Mesothelial cell of epicardium (in vitro differentiated cells): ENCODE results near the gene KAZN. TPM values are rescaled to one million over a fixed set of nuclear protein-coding genes. Genes with fewer than 3 reads are reported as not detected.

Experiments
- DNase-seq, 2 experiments: peaks; one replicate each; pipeline ENCODE4 v3.0.0; 2021; ENCODE audit warnings: low spot score in 2 of 2; ENCODE audit not compliant: unreplicated experiment in 2 of 2
- H3K27ac Mint-ChIP-seq: 2 replicates; pipeline ENCODE4 v1.8.0; 2021; ENCODE audit warnings: mixed read lengths
- H3K27me3 Mint-ChIP-seq: 2 replicates; pipeline ENCODE4 v1.8.0; 2021; ENCODE audit warnings: low read depth, mixed read lengths
- H3K36me3 Mint-ChIP-seq: 2 replicates; pipeline ENCODE4 v1.8.0; 2021; ENCODE audit warnings: mixed read lengths
- H3K4me1 Mint-ChIP-seq: 2 replicates; pipeline ENCODE4 v1.8.0; 2021; ENCODE audit warnings: mixed read lengths
- H3K4me3 Mint-ChIP-seq: 2 replicates; pipeline ENCODE4 v1.8.0; 2021; ENCODE audit warnings: mild to moderate bottlenecking, moderate library complexity, mixed read lengths
- H3K9me3 Mint-ChIP-seq: 2 replicates; pipeline ENCODE4 v1.8.0; 2021; ENCODE audit warnings: mixed read lengths
- total RNA-seq: library from RNA; stranded (reverse); gene quantifications from 3 replicates; pipeline ENCODE4 v1.2.1, GENCODE V29; 2021
- TF ChIP-seq, protein P1 (sequence below): fragments of 200-600 bp; sonication (generic); IDR thresholded peaks from one replicate; pipeline ENCODE4 v1.5.0; 2021; ENCODE audit warnings: antibody characterized with exemption; ENCODE audit not compliant: unreplicated experiment

Gene KAZN
- total RNA-seq, 1 donor from 2014 or later, result 38.4 TPM

DNA sequence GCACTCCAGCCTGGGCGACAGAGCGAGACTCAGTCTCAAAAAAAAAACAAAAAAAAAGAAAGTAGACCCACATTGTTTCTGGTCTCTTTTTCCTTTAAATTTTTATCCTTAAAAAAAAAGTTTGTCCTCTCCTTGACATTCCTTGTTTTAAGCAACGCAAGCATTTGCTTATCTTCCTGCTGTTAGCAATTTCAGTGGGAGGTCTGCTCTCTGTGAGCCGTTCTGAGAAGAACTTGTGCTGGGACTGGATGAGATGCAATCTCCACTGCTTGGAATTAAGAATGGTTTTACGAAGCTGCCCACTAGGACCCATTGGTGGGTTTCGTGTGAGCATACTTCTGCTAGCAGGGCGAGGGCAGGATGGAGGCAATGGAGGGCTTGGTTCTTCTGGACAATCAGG lies 329.9 kb downstream of the KAZN start:
- DNase-seq, result no peak
- Mint-ChIP-seq H3K27me3 (peaks cover 1% of the 10 kb centered on the region), H3K9me3 (no peaks in the 10 kb centered on the region), H3K4me1 (peaks cover 64% of the 10 kb centered on the region), H3K27ac (peak overlapping the region; percentile 88), H3K36me3 (no peaks in the 10 kb centered on the region), H3K4me3 (no peak overlapping the region)
- TF ChIP-seq, protein P1, sequence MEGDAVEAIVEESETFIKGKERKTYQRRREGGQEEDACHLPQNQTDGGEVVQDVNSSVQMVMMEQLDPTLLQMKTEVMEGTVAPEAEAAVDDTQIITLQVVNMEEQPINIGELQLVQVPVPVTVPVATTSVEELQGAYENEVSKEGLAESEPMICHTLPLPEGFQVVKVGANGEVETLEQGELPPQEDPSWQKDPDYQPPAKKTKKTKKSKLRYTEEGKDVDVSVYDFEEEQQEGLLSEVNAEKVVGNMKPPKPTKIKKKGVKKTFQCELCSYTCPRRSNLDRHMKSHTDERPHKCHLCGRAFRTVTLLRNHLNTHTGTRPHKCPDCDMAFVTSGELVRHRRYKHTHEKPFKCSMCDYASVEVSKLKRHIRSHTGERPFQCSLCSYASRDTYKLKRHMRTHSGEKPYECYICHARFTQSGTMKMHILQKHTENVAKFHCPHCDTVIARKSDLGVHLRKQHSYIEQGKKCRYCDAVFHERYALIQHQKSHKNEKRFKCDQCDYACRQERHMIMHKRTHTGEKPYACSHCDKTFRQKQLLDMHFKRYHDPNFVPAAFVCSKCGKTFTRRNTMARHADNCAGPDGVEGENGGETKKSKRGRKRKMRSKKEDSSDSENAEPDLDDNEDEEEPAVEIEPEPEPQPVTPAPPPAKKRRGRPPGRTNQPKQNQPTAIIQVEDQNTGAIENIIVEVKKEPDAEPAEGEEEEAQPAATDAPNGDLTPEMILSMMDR, result no peak

DNA sequence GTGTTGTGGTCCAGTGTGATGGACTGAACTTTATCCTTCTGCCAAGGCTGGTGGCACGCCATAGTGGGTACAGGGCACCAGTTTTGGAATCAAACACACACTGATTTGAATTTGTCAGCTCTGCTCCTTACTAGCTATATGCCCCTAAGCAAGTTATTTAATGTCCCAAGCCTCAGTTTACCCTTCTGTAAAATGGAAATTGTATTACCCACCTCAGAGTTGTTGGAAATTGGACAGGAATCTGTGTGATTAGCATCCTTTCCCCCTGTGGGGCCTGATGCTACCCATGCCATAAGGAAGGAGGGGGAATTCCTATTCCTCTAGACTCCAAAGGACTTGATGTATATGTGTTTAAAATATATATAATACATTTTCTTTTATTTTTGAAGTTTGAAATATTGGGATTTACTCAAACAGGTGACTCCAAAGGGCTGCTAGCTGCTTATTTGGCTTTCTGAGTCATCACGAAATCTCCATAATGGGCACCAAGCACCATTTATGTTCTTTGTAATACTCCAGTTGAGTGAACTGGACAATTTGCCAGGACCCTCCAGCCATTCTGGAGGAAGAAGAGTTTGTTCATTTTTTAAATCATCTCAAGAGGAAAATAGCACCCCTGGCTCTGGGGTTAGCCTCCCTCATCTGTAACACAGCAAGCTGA lies 330.5 kb downstream of the KAZN start:
- Mint-ChIP-seq H3K4me3 (no peak overlapping the region), H3K36me3 (no peaks in the 10 kb centered on the region), H3K27me3 (peaks cover 1% of the 10 kb centered on the region), H3K4me1 (peaks cover 62% of the 10 kb centered on the region), H3K9me3 (no peaks in the 10 kb centered on the region), H3K27ac (peak overlapping the region; percentile 88)
- TF ChIP-seq, protein P1, result no peak
- DNase-seq, result no peak

DNA sequence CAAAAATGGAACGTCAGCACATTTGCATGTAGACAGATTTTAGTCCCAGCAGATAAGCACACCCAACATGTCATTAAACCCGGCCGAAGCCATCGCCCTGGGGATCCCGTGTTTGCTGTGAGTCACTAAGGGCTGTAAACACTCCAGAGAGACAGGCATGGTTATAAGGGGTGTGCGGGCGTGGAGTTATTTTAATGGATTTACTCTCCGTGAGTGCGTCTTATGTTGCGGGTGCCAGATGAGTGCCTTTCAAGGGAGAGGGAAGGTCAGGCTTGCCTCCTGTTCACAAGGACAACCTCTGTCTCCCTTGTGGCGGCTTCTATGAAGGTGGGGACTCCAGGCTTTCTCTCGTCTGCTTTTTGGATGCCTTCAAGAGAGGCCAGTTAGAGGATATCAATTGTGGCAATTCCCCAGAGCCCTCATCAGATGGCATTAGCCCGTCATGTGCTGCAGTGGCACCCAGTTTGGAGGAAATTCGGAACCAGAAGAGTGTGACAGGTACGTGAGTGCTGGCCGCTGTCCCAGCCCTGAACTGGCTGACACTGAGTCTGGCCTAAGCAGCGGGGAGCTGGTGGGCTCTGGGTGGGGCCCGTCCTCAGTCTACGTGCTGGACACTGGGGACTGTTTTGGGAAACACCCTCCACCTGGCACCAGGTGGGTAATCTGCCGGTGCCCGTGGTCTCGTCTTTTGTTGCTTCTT lies 331.2 kb downstream of the KAZN start:
- Mint-ChIP-seq H3K4me1 (peaks cover 62% of the 10 kb centered on the region), H3K27ac (peak overlapping the region; percentile 77), H3K4me3 (no peak overlapping the region), H3K36me3 (no peaks in the 10 kb centered on the region), H3K27me3 (peaks cover 1% of the 10 kb centered on the region), H3K9me3 (no peaks in the 10 kb centered on the region)
- DNase-seq, result peak in 1 of 2 experiments; percentile 53
- TF ChIP-seq, protein P1, result no peak

DNA sequence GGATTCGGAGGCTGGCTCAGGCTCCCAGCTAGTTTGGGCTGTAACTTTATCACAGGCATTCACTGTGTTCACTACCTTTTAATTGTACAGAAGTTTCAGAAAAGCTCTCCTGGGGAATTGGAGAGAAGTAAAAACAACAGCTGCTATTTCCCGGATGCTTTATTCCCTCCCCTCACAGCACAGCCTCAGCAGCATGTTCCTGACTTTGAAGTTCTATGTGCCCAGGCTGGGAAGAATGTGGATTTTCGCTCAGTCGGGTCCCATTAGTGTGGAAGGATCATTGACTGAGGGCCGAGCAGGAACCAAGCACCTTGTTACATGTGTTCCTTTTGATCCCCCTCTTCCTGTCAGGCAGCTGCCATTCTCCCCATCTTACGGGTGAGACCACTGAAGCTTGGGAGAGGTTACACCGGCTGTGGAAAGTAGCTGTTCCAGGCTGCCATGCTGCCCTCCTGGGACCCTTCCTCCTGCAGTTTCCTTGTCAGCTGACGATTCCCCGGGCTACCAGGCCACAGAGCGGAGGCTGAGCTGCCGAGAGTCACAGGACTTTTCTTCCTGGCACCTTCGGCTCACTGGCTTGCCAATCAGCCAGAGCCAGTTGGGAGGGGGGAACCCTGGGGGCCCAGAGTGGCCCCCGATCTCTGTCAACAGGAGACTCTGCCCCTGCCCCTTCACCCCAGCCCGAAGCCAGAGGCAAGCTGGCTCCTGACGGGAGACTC lies 331.9 kb downstream of the KAZN start:
- Mint-ChIP-seq H3K4me3 (no peak overlapping the region), H3K36me3 (no peaks in the 10 kb centered on the region), H3K9me3 (no peaks in the 10 kb centered on the region), H3K27me3 (peaks cover 1% of the 10 kb centered on the region), H3K27ac (peak overlapping the region; percentile 64), H3K4me1 (peaks cover 57% of the 10 kb centered on the region)
- TF ChIP-seq, protein P1, result no peak
- DNase-seq, result no peak

DNA sequence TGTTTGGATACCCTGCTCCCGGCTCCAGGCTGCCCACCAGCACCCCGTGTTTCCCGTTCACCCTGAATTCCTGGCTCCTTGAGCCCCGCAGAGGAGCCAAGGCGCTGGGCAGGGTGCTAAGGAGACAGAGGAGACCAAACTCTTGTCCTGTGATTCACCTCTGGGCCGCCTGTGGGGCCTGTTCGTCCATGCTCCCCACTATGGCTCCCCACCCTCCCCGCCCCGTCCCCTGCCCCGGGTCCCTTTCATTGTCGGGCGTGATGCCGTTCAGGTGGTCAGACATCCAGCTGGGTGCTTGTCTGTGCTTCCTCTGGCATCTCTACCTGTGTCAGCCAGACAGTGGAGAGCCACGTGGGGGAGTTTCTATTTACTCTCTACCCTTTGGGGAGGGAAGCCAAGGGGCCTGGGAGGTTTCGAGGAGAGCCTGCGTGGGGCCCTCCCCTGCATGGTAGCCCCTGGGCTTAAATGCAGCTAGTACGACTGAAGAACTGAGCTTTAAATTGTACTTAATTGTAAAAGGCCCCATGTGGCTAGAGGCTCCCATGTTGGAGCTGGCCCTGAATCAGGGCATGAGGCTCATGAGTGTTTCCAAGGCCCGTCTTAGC lies 333.7 kb downstream of the KAZN start:
- Mint-ChIP-seq H3K36me3 (no peaks in the 10 kb centered on the region), H3K4me1 (peaks cover 49% of the 10 kb centered on the region), H3K27me3 (no peaks in the 10 kb centered on the region), H3K9me3 (no peaks in the 10 kb centered on the region), H3K4me3 (no peak overlapping the region), H3K27ac (peak overlapping the region; percentile 71)
- TF ChIP-seq, protein P1, result no peak
- no peak for DNase-seq
